Caco-2 (cell line): ENCODE measurements around the gene FBXO34. TPM values are rescaled to one million over a fixed set of nuclear protein-coding genes. Genes with fewer than 3 reads are reported as not detected.

ENCODE experiments used
- BruUV-seq: library from RNA; stranded (reverse); fragments of 400-500 nt; replicated peaks from 2 replicates; lab custom pipeline; 2021; lab: Mats Ljungman, UMichigan
- CTCF ChIA-PET: fragments of 300-600 bp; sonication (Branson Sonifier 250); formaldehyde crosslinking; loops from one replicate; lab custom pipeline; 2022; ENCODE audit warnings: antibody characterized with exemption; lab: Charles Lee
- POLR2A ChIA-PET: fragments of 300-600 bp; sonication (Branson Sonifier 250); formaldehyde crosslinking; loops from one replicate; lab custom pipeline; 2022; ENCODE audit warnings: antibody characterized with exemption; lab: Charles Lee
- DNase-seq, 2 experiments: peaks; one replicate each; pipeline versions ENCODE4 v3.0.0 to v3.0.0-alpha.2; 2020 to 2022
- H3K27me3 ChIP-seq: replicated peaks from 2 replicates; pipeline ENCODE4 v1.6.0; 2011; ENCODE audit warnings: low read length; ENCODE audit not compliant: control insufficient read depth, insufficient read depth
- H3K36me3 ChIP-seq: 2 replicates; pipeline ENCODE4 v1.5.1; 2011; ENCODE audit warnings: low read length; ENCODE audit not compliant: control insufficient read depth, insufficient read depth
- H3K4me1 ChIP-seq: fragments of 250-450 bp; sonication (Bioruptor Pico); 2 replicates; pipeline ENCODE4 v1.5.1; 2020; ENCODE audit warnings: mild to moderate bottlenecking
- H3K4me3 ChIP-seq: 2 replicates; pipeline ENCODE4 v1.5.1; 2011; ENCODE audit warnings: low read depth, mild to moderate bottlenecking, control low read depth, low read length
- H3K9me3 ChIP-seq: fragments of 250-450 bp; sonication (Bioruptor Pico); 2 replicates; pipeline ENCODE4 v1.5.1; 2020; ENCODE audit warnings: mild to moderate bottlenecking, moderate library complexity
- H3K27ac Mint-ChIP-seq: one replicate; pipeline ENCODE4 v1.8.0; 2022; ENCODE audit warnings: mixed read lengths; ENCODE audit not compliant: unreplicated experiment
- H3K27me3 Mint-ChIP-seq: one replicate; pipeline ENCODE4 v1.8.0; 2022; ENCODE audit warnings: mixed read lengths; ENCODE audit not compliant: insufficient read depth, unreplicated experiment
- H3K36me3 Mint-ChIP-seq: one replicate; pipeline ENCODE4 v1.8.0; 2022; ENCODE audit warnings: mild to moderate bottlenecking, mixed read lengths; ENCODE audit not compliant: insufficient read depth, unreplicated experiment
- H3K4me1 Mint-ChIP-seq: one replicate; pipeline ENCODE4 v1.8.0; 2022; ENCODE audit warnings: low read depth, mixed read lengths; ENCODE audit not compliant: unreplicated experiment
- H3K4me3 Mint-ChIP-seq: one replicate; pipeline ENCODE4 v1.8.0; 2022; ENCODE audit warnings: mild to moderate bottlenecking, moderate library complexity, mixed read lengths; ENCODE audit not compliant: unreplicated experiment
- H3K9me3 Mint-ChIP-seq: one replicate; pipeline ENCODE4 v1.8.0; 2022; ENCODE audit warnings: mixed read lengths; ENCODE audit not compliant: unreplicated experiment
- CTCF ChIP-seq, 2 experiments: fragments of 200-600 bp in 1 of 2; IDR thresholded peaks; 1 replicate in 1 of 2; 2 replicates in 1 of 2; pipeline versions ENCODE4 v1.5.1 to v1.8.0; 2011 to 2022; ENCODE audit warnings: antibody characterized with exemption in 1 of 2, control low read depth in 1 of 2, inconsistent platforms in 1 of 2, low read depth in 1 of 2, low read length in 1 of 2, mild to moderate bottlenecking in 1 of 2, moderate library complexity in 1 of 2; ENCODE audit not compliant: insufficient read depth in 1 of 2, severe bottlenecking in 1 of 2, unreplicated experiment in 1 of 2
- intact Hi-C: fragments of 100-400 bp; cut with micrococcal nuclease; formaldehyde crosslinking; loops from one replicate; pipeline ENCODE4 v1.10.0; 2022; ENCODE audit not compliant: unreplicated experiment
- total RNA-seq: library from RNA; stranded (reverse); gene quantifications from 2 replicates; pipeline ENCODE4 v1.2.3, GENCODE V29; 2022

Gene FBXO34
- total RNA-seq, 1 experiment from 2014 or later: 23.7 TPM

GRCh38 chr14:55329999-55330710, 58.9 kb downstream of the FBXO34 start:
- Mint-ChIP-seq H3K4me1 (peaks cover 51% of the 10 kb centered on the region), H3K27me3 (no peaks in the 10 kb centered on the region), H3K4me3 (no peak overlapping the region), H3K27ac (peak overlapping the region; percentile 21), H3K9me3 (no peaks in the 10 kb centered on the region), H3K36me3 (peaks cover 5% of the 10 kb centered on the region)
- Histone ChIP-seq H3K36me3 (no peaks in the 10 kb centered on the region), H3K4me1 (peaks cover 23% of the 10 kb centered on the region), H3K4me3 (no peak overlapping the region), H3K27me3 (no peaks in the 10 kb centered on the region), H3K9me3 (no peaks in the 10 kb centered on the region)
- POLR2A ChIA-PET: no interaction called here
- BruUV-seq: no TSS peak
- no peak for DNase-seq
- intact Hi-C loops: no loop called here
- CTCF ChIA-PET: no interaction called here
- TF ChIP-seq CTCF (IDR thresholded peaks at IDR 0.05; ENCODE audit: insufficient read depth in 1 of 2, low read depth in 1 of 2, low read length in 1 of 2, severe bottlenecking in 1 of 2, unreplicated experiment in 1 of 2): no peak

GRCh38 chr14:55332654-55333570, 61.7 kb downstream of the FBXO34 start:
- H3K9me3 ChIP-seq: no peaks in the 10 kb centered on the region
- ChIA-PET CTCF (interaction anchor here (0.5 to 1.4 kb wide), 2 partner anchors 16 to 243 kb away, joined by 4 to 6 read pairs; no protein-coding TSS in a partner anchor), POLR2A (interaction anchor here (1.0 kb wide), 1 partner anchor 29 kb away, joined by 3 read pairs; no protein-coding TSS in a partner anchor)
- H3K27me3 Mint-ChIP-seq: no peaks in the 10 kb centered on the region
- no peaks in the 10 kb centered on the region for H3K27me3 ChIP-seq
- H3K27ac Mint-ChIP-seq: peak overlapping the region; percentile 77
- H3K4me1 Mint-ChIP-seq: peaks cover 38% of the 10 kb centered on the region
- H3K36me3 ChIP-seq: no peaks in the 10 kb centered on the region
- H3K4me1 ChIP-seq: peaks cover 23% of the 10 kb centered on the region
- H3K4me3 ChIP-seq: no peak overlapping the region
- no TSS peak for BruUV-seq
- no peaks in the 10 kb centered on the region for H3K9me3 Mint-ChIP-seq
- H3K36me3 Mint-ChIP-seq: no peaks in the 10 kb centered on the region
- no peak overlapping the region for H3K4me3 Mint-ChIP-seq
- no peak for TF ChIP-seq CTCF (IDR thresholded peaks at IDR 0.05; ENCODE audit: insufficient read depth in 1 of 2, low read depth in 1 of 2, low read length in 1 of 2, severe bottlenecking in 1 of 2, unreplicated experiment in 1 of 2)
- intact Hi-C loops: no loop called here
- no peak for DNase-seq
